ENCODE measurements around the gene TTLL3.
A peak's percentile ranks its signal among the peaks of the same experiment; 100 is the strongest.

Gene TTLL3

DNA sequence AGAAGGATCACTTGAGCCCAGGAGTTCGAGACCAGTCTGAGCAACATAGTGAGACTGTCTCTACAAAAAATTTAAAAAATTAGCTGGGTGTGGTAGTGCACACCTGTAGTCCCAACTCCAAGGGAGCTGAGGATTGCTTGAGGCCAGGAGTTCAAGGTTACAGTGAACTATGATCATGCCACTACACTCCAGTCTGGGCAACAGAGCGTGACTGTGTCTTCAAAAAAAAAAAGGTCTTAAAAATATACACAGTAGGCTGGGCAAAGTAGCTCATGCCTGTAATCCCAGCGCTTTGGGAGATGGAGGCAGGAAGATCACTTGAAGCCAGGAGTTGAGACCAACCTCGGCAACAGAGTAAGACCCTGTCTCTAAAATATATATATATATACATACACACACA lies 29.2 kb upstream of the TTLL3 start:
- DNase-seq (ENCODE audit: low read depth), result no peak

DNA sequence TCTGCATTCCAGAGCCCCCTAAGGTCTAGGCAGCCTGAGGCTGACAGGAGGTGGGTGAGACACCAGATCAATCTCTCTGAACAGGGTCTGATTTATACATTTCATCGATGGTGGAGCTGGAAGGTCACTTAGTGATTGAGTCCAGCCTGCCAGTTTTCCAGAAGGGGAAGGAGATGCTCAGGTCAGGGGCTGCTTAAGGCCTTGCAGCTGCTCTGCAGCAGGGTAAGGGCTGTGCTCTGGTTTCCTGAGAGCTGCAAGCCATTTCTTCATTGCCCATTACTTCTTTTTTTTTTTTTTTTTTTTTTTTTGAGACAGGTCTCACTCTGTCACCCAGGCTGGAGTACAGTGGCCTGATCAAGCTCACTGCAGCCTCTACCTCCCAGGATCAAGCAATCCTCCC lies 28.5 kb upstream of the TTLL3 start:
- no peak for DNase-seq (ENCODE audit: low read depth)

DNA sequence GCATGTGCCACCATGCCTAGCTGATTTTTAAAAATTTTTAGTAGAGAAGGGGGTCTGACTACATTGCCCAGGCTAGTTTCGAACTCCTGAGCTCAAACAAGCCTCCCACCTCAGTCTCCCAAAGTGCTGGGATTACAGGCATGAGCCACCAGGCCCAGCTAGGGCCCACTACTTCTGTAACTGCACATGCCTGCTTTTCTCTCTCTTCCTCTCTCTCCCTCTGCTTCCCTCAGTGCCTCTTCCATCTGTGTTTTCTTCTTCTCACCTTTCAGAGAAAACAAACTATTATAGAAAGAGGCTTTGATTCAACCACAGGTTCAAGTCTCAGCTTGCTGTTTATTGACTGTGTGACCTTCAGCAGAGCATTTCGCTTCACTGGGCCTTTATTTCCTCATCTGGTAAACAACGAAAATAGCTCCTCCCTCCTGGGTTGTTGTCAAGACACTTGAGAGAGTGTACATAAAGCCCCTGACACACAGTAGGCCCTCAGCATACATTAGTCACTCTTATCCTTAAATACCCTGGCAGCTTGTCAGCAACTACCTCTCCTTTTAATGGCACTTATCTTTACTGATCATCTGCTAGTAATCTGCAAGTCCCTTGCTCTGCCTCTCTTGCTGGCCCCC lies 28.0 kb upstream of the TTLL3 start:
- no peak for DNase-seq (ENCODE audit: low read depth)

DNA sequence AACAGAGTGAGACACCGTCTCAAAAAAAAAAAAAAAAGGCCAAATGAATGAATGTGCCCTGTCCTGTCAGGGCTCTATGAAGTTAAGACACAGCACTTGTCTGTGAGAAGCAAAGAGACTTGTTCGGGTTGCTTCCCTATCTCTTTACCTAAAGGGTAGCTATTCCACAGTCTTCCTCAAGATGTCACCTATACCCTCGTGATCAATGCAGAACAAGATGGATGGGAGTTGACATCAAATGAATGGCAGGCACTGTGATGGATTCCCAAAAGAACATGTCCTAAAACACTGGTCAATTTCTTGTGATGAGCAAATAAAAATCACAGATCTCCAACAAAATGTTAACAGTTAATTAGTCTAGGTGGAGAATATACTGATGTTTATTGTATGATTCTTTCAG lies 27.3 kb upstream of the TTLL3 start:
- DNase-seq (ENCODE audit: low read depth), result no peak

DNA sequence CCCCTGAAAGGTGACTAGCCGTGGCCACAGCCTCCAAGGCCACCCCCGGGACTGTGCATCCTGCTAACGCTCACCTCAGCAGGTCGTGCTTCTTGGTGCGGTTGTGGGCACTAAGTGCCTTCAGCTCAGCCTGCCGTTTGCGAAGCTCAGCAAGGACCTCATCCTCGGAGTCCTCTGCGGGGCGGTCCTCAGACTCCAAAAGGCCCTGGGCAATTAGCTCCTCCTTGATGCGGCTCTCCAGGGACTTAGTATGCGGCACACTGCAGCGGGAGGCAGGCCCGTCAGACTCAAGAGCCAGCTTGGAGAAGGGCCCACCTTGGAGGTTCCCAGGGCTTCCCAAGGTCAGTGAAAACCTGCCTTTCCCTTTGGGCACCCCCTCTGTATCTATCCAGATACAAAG lies 26.1 kb upstream of the TTLL3 start:
- DNase-seq (ENCODE audit: low read depth), result no peak

DNA sequence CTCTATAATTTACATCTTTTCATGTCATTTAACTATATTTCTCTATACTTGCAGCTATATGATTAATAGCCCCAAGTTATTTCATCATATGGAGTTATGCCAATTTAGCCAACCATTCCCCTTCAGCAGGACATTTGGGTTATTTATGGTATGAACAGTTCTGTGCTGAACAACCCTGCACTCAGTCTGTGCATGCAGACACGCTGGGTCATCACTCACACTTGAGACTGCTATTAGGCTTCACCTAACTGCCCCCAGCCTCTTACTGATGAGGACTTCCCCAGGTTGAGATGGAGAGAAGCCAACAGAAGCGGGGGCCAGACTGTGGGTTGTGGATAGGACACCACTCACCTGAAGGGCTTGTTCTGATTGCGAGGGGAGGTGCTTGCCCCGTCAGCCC lies 25.1 kb upstream of the TTLL3 start:
- DNase-seq (ENCODE audit: low read depth), result no peak

DNA sequence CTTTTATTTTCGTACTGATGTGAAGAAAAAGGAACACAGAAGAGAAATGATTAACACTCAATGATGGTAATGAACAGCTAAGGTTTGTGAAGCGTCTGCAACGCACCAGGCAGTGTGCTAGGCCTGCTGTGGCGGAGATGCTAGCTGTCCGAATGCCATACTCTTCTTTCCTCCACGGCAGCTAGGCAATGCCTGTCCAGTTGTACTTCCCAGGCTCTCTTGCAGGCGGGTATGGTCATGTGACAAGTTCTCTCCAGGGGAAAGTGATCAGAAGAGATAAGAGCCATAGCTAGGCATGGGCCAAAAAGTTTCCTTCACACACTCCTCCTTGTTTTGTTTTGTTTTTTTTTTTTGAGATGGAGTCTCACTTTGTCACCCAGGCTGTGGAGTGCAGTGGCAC lies 24.5 kb upstream of the TTLL3 start:
- DNase-seq (ENCODE audit: low read depth), result no peak

DNA sequence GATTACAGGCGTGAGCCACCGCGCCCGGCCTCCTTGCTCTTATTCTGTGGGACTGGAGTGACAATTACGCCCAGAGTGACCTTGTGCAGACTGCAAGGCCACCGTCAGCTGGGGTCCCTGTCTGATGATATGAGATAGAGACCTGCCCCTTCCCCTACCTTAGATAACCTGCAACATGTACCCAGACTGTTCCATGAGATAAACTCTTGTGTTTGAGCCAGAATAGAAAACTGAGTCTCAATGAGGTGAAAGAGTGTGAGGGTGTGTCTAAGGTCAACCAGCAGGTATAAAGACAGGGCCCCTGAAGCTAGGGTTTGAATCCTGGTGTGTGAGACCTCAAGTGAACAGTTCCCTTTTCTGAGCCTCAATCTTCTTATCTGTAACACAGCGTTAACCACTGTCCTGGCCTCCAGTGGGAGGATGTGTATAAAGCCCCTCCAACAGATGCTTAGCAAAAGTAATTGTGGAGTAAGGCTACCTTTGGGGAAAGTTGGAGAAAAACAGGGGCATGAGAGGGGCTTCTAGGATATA lies 23.8 kb upstream of the TTLL3 start:
- DNase-seq (ENCODE audit: low read depth), result no peak

DNA sequence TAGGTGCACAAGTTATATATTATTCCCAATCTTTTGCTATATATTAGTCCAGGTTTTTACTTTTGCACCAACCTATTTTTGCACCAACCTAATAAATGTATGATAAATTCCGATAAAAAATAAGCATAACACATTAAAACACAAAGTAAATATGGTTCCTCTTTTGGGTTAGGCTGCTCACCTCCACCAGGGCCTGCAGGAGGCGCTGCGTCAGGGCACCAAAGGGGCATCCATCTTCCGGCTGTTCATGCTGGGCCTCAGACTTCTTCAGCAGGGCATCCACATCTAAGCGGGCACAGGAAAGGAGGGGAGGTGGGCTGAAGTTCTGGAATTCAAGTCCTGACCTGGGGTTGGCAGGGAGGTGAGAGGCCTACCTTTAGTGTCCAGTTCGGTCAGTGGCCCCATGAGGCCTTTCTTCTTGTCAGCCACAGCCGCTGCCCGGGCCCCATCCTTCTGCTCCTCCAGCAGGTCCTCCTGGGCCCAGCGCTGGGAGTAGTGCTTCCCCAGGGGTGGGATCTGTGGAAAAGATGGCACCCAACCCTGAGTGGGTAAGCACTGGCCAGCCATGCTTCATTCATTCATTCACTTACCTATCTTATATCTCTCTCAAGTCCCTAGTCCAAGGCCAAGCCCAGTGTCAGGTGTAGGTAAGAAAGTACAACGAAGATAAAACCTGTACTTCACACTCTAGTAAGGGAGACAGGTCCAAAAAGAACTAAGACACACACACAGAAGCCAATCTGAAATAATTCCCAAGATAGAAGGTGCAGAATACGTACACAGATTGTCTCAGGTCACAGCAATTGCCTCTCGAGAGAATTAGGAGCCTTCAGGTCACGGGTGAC lies 23.0 kb upstream of the TTLL3 start:
- DNase-seq (ENCODE audit: low read depth), result no peak

DNA sequence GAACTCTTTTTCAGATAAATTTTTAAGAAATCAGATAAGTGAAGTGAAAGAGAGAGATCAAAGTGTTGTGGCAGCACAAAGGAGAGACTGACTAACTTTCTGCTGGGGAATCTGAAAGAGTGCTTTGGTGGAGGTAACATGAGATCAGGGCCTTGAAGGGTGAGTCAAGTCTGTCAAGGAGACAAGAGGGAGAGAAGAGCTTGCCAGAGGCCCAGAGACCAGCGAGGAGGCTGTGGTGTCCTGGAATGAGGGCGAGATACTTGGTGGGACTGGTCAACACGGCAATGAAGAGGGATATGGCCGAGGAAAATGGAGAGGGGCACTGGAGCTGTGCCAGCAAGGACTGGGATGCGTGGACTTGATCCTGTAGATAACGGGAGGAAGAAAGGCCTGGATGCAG lies 22.3 kb upstream of the TTLL3 start:
- DNase-seq (ENCODE audit: low read depth), result no peak

DNA sequence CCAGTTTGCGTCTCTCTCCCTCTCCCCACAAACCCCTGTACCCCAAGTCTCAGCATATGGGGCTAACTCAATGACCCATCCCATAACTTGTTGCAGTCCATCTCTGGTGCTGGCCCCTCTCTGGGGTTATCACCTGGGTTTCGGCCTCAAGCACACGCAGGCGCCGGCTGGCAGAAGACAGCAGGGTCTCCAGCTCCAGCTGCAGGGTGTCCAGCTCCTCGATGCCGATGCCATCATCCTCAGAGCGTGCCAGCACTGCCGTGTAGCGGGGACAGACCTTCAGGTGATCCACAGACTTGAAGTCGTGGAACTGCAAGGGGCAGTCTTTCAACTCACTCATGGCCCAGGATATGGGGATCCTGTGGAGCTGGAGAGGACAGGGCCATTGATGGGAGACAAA lies 18.9 kb upstream of the TTLL3 start:
- no peak for DNase-seq (ENCODE audit: low read depth)

DNA sequence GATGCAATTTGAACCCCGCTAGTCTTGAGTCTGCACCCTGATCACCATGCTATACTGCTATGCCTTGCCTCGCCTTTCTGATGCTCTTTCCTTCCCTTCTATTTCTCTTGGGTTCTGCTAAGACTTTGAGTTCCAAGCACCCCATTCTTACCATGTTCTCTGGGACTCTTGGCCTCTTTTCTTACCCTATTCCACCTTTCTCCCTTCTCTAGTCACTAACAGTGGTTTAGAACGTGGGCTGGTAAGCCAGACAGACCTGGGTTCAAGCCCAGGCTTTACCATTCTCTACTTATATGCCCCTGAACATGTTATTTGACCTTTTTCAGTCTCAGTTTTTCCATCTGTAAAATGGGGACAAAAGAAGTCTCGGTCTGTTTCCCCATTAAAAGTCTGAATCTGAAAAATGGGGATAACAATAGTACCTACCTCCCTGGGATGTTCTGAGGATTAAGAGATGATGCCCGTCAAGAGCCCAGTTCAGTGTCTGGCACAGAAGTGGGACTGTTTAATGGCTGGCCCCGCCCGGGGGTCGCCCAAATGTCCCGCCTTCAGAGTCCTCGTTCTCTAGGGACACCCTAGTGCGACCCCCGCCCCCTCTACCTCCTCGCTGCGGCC lies 18.2 kb upstream of the TTLL3 start:
- no peak for DNase-seq (ENCODE audit: low read depth)

DNA sequence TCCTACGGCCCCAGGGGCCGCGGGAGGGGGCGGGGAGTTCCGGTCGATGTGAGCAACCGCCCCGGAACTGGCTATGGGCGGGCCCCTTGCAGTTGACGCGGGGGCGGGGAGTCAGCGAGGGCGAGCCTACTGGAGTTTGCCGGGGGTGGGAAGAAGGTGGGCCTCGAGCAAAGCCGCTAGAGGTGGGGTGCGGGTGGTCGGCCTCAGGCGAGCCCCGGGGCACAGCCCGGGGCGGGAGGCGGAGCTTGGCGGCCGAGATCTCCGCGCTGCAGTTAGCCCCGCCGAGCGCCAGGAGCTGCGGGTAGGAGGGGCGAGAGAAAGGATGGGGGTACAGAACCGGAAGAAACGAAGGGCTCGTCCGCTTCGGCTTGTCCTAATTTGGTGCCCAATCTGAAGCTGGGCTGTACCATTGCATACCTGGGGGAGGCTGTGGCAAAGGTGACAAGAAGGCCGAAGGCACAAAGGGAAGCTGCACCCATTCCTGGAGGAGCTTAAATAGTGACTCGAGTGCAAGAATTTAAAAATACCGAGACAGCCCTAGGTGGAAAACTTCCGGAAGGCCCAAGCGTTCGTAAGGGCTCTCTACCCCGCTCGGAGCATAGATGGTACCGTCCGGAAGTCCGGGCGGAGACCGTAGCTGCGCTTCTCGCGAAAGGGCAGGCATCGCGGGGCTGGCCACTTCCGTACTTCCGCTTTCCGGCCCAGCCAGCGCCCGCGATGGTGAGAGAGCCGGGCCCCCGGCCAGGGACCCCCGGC lies 17.5 kb upstream of the TTLL3 start, which contains the start of the genes ARPC4 and TADA3:
TSS of gene ARPC4 (plus strand) at position 678 of the 756 bp plus-strand sequence. CDS start at position 718, 40 bp downstream.
TSS of gene TADA3 (minus strand) at position 69 of the 756 bp plus-strand sequence. CDS start 1,007 bp downstream, outside the sequence.
- peak; percentile 81 for DNase-seq (ENCODE audit: low read depth)

DNA sequence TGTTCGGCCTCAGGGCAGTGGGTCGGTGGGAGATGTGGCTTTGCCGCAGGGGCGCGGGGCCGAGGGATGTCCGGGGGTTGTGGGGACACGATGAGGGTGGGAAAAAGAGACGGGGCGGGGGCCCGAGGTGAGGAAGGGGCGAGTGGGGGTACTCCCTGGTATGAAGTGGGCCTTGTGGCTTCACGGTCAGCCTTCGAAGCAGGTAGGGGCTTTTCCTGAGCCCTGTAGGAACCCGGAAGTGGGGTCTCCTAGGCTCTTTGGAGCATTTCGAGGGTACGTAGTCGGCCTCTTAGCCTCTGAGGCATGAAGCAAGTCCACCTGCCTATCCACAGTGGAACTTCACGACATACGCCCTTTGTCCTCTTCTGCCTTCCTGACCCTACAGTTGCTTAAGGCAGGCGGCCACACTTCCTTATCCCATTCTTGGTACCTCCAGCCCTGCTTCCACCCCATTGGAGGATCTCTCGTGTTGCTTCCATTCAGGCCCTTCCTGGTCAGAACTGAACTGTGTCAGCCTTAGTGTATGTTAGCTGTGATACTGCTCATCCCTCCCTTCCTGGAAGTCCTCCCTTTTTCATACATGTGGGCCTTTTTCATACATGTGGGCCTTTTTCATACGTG lies 16.8 kb upstream of the TTLL3 start:
- no peak for DNase-seq (ENCODE audit: low read depth)

DNA sequence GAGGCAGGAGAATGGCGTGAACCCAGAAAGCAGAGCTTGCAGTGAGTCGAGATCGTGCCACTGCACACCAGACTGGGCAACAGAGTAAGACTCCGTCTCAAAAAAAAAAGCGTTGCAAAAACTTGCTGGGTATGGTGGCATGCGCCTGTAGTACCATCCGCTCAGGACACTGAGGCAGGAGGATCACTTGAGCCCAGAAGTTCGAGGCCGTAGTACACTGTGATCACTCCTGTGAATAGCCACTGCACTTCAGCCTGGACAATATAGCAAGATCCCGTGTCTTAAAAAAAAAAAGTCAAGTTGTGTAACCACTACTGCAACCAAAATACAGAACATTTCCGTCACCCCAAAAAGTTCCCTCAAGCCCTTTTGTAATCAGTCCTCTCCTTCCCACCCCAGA lies 15.7 kb upstream of the TTLL3 start:
- no peak for DNase-seq (ENCODE audit: low read depth)

DNA sequence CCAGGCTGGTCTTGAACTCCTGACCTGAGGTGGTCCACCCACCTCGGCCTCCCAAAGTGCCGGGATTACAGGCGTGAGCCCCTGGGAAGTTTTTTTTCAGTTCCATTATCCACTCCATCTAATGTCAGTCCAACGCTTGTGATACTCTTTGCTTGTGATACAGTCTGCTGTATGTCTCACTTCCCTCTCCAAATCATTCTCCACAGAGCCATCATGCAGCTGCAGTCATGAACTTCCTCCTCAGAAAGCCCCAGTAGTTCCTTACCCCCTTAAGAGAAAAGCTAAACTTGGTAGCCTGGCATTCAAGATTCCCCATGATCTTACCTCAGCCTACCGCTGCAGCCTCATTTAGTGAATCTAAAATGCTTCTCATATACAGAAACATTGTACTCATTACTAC lies 14.9 kb upstream of the TTLL3 start:
- no peak for DNase-seq (ENCODE audit: low read depth)

DNA sequence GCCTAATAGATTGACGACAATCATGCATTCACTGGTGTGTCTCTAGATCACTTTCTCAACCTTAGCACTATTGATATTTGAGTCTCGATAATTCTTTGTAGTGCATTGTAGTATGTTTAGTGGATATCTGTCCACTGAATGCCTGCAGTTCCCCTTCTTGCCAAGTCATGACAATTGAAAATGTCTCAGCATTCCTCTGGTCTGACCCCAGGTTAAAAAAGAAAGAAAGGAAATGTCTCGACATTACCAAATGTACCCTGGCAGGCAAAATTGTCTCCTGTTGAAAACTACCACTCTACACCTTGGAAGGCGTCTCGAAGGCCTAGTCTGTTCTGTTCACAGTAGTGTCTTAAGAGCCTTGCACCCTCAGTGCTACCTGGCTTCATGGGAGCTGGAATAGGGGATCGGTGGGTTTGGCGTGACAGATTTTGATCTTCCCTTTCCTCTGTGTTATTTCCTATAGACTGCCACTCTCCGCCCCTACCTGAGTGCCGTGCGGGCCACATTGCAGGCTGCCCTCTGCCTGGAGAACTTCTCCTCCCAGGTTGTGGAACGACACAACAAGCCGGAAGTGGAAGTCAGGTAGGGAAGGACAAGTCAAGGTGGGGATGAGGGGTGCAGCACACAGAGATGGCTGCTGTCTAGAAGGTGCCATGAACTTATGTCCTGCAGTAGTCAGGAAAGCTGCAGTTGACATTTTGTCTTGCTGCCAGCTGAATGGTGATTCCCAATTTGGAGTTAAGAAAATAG lies 12.7 kb upstream of the TTLL3 start:
- no peak for DNase-seq (ENCODE audit: low read depth)

DNA sequence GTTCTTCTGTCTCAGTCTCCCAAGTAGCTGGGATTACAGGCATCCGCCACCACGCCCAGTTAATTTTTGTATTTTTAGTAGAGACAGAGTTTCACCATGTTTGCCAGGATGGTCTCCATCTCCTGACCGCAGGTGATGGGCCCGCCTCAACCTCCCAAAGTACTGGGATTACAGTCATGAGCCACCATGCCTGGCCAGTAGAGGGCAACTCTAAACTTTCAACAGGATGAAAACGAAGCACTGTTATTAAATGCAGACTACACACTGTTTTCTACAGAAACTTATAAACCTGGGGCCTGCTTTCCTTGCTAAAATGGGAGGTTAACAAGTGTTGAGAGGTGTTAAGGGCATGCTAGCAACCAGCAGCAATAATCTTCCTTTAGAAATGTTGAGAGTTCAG lies 9.5 kb upstream of the TTLL3 start:
- DNase-seq (ENCODE audit: low read depth), result no peak

DNA sequence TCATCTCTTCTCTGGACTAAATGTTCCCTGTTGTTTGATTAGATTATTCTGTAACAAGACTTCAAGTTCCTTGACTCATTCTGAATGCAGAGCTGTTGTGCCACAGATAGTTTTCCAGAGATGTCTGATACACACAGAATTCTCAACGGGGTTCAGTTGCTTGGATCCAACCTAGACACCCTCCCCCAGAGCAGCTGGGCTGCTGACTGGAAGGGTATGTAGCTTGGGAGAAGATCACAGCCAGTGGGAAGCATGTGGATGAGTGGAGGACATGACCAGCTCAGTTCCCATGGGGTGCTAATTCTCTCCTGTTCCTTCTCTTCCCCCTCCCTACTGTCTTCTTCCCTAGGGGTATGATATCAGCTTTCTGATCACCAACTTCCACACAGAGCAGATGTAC lies 6.6 kb upstream of the TTLL3 start:
- no peak for DNase-seq (ENCODE audit: low read depth)

DNA sequence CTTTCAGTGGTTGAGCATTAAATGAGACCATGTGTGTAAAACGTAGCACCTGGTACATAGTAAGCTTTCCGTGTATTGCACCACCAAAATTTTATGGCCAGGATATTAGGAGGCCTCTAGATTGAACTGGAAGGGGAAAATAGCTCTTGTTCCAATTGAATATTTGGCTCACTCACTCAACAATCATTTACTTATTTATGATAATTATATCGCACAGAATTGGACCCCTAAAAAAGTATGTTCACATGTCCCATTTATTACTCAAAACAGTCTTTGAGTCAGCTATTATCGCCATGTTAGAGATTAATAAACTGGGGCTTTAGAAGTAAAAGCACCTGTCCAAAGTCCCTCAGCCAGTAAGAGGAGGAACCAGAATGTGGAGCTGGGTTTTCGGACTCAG lies 5.1 kb upstream of the TTLL3 start:
- DNase-seq (ENCODE audit: low read depth), result no peak

DNA sequence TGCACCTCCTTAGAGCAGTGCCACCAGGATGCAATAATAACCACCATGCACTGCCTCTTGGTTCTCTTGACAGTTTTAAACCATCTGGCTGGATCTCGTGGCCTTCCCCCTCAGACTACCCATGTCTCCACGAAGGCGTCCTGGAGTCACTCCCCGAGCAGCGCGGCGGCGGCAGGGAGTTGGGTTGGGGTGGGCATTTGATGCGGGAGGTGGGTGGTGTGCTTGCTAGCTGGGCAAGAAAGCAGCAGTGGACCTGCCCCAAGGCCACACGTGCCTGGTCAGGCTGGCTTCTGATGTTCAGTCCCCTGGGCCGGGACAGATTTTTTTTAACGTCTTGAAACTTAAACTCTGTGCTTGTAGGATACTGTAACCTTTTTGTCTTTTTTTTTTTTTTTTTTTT lies 3.9 kb upstream of the TTLL3 start:
- no peak for DNase-seq (ENCODE audit: low read depth)
